ENCODE measurements around the gene SLC7A6.
A peak's percentile ranks its signal among the peaks of the same experiment; 100 is the strongest.

SLC7A6 gene

DNA sequence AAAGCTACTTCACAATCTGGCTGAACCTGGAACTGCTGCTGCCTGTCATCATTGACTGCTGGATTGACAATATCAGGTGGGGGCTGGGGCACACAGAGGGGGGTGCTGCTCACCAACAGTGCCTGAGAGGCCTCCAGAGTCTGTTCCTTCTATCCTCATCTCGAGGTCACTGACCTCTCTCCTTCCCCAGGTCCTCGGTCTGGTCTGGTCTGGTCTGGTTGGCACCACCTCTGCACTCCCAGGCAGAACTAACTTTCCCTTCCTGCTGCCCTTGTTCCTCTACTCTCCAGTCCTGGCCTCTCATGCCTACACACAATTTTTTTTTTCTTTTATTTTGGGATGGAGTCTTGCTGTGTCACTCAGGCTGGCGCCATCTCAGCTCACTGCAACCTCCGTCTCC is 15.0 kb upstream of the SLC7A6 start:
- H3K27ac ChIP-seq = no peak overlapping the region

DNA sequence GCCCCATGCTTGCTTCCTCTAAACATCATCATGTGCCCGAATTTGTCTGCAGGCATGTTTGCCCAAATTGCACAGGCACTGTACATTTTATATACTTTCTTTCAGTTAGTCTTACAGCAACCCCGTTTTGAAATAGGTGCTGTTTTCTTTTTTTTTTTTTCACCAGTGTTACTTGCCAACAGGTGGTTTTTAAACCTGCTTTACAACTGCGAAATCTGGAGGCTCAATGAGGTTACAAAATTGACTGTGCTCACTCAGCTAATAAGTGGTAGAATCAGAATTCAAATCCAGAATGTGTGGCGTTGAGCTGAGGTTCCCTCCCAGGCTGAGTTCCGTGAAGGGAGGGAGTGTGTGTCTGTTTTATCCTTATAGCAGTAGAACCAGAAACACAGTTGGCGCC is 13.4 kb upstream of the SLC7A6 start:
- TF ChIP-seq ZFX (IDR thresholded peaks at IDR 0.05; ENCODE audit: borderline replicate concordance) (no peak), CTCF (IDR thresholded peaks at IDR 0.05) (no peak)
- no peak overlapping the region for H3K27ac ChIP-seq

More for the DNA sequence above, 15.0 kb upstream of the SLC7A6 start:
- TF ChIP-seq CTCF (IDR thresholded peaks at IDR 0.05) (no peak), ZFX (IDR thresholded peaks at IDR 0.05; ENCODE audit: borderline replicate concordance) (no peak)

- TF ChIP-seq ZFX (IDR thresholded peaks at IDR 0.05; ENCODE audit: borderline replicate concordance) (no peak), CTCF (IDR thresholded peaks at IDR 0.05) (no peak)
- H3K27ac ChIP-seq = no peak overlapping the region
Observed at GRCh38 chr16:68251832-68252231, 12.5 kb upstream of the SLC7A6 start.

DNA sequence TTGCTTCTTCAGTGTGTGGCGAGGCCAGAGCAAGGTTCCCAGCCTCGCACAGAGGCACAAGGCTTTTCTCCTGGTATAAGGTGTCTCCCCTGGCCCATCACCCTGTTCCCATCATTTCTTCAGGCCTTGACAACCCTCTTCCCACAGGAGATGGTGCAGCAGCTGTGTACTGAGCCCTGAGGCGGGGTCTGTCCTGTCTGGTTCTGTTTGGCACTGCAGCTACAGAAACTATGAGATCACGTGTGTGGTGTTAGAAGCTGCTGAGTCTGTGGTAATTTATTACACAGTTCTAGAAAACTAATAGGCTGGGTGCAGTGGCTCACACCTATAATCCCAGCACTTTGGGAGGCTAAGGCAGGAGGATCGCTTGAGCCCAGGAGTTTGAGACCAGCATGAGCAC is 11.9 kb upstream of the SLC7A6 start:
- TF ChIP-seq CTCF (IDR thresholded peaks at IDR 0.05) = no peak
- TF ChIP-seq ZFX (IDR thresholded peaks at IDR 0.05; ENCODE audit: borderline replicate concordance) = no peak
- H3K27ac ChIP-seq = no peak overlapping the region

DNA sequence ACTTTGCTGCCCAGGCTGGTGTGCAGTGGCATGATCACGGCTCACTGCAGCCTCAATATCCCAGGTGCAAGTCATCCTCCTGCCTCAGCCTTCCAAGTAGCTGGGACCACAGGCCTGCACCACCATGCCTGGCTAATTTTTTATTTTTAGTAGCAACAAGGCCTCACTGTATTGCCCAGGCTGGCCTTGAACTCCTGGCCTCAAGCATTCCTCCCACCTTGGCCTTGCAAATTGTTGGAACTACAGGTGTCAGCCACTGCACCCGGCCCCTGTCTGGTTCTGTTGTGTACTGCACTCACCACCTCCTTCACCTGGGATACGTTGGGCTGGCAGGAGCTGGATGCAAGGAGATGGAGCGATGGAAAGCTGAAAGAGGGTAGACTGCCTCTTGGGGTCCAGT is 10.6 kb upstream of the SLC7A6 start:
- H3K27ac ChIP-seq = 0 out of 2 replicates have a peak overlapping the region, but pooled peaks have one; percentile 1

DNA sequence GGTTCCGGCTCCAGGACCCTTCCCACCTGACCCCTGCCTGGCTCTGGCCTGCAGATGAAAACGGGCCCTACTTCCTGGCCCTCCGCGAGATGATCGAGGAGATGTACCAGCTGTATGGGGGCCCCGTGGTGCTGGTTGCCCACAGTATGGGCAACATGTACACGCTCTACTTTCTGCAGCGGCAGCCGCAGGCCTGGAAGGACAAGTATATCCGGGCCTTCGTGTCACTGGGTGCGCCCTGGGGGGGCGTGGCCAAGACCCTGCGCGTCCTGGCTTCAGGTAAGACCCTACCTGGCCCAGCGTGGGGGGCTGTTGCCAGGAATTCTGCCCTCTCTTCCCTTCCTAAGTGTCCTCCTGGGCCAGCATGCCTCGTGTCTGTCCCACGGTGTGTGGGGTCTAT is 8.6 kb upstream of the SLC7A6 start:
- TF ChIP-seq CTCF (IDR thresholded peaks at IDR 0.05) = no peak
- no peak for TF ChIP-seq ZFX (IDR thresholded peaks at IDR 0.05; ENCODE audit: borderline replicate concordance)
- H3K27ac ChIP-seq = no peak overlapping the region

More for the DNA sequence above, 10.6 kb upstream of the SLC7A6 start:
- TF ChIP-seq ZFX (IDR thresholded peaks at IDR 0.05; ENCODE audit: borderline replicate concordance) = no peak
- no peak for TF ChIP-seq CTCF (IDR thresholded peaks at IDR 0.05)

DNA sequence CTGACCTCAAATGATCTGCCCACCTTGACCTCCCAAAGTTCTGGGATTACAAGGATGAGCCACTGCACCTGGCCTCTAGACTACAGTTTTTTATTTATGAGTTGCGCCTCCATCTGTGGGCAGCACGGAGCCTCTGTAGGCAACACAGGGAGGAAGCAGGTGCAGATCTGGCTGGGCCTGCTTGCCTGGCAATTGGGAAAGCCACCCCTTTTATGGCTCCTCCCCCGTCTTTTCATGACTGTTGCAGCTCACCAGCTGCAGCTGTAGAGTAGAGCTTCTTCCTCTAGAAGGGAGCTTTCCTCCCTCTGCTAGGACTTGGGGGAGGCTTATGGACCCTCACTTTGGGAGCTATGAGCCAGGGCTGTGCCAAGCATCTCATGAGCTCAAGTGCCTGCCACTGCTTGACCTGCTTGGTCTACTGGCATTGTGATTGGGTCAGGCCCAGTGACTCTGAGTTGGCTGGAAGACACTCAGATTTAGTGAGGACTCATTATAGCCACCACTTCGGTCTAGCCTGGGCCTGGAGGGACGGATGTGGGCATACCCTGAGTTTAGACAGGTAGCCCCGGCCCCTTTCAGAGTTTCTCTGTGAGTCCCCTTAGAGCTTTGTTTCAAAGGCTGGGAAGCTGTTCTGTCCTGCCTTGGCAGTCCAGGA is 6.9 kb upstream of the SLC7A6 start:
- no peak overlapping the region for H3K27ac ChIP-seq
- no peak for TF ChIP-seq CTCF (IDR thresholded peaks at IDR 0.05)
- TF ChIP-seq ZFX (IDR thresholded peaks at IDR 0.05; ENCODE audit: borderline replicate concordance) = no peak
